ENCODE results near the gene NDUFB5.

The NDUFB5 gene

GRCh38 chr3:179599531-179599930, 5.1 kb upstream of the NDUFB5 start:
- H3K36me3 ChIP-seq (ENCODE audit: control insufficient read depth, insufficient read depth, low read length): peaks cover 78% of the 10 kb centered on the region

GRCh38 chr3:179603321-179603720, 1.3 kb upstream of the NDUFB5 start:
- no peak overlapping the region for H3K4me3 ChIP-seq (ENCODE audit: extremely low read depth, insufficient read depth, low read length, poor library complexity, severe bottlenecking)
- H3K27ac ChIP-seq (ENCODE audit: low read depth, low read length, severe bottlenecking): no peak overlapping the region

More at GRCh38 chr3:179599531-179599930, 5.1 kb upstream of the NDUFB5 start:
- 96 to 100% methylated on average over 1 to 3 of the region's 4 CpGs for WGBS, 2 experiments (ENCODE audit: insufficient coverage in 2 of 2)
- H3K4me1 ChIP-seq (ENCODE audit: control insufficient read depth, insufficient read depth, low read length, poor library complexity, severe bottlenecking): no peaks in the 10 kb centered on the region
- no peak overlapping the region for H3K27ac ChIP-seq (ENCODE audit: low read depth, low read length, severe bottlenecking)
- no peak overlapping the region for H3K4me3 ChIP-seq (ENCODE audit: extremely low read depth, insufficient read depth, low read length, poor library complexity, severe bottlenecking)
- no peaks in the 10 kb centered on the region for H3K9me3 ChIP-seq (ENCODE audit: control insufficient read depth, low read length)

DNA sequence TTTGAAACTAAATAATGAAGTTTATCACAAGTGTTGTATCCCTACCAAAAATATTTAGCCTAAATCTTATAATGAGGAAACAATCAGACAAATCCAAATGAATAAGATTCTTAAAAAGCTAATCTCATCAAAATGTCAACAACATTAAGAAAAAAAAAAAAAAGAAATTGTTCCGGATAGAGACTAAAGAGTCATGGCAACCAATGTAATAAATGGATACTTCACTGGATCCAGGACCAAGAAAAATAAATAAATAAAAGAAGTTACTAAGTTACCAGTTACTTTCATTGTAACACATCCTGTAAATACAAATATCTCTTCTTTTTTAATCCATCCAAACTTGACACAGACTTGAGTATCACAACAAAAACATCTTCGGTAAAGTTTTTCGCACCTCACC, 763 bp upstream of the NDUFB5 start:
- peak overlapping the region; percentile 87 for H3K4me3 ChIP-seq (ENCODE audit: extremely low read depth, insufficient read depth, low read length, poor library complexity, severe bottlenecking)
- WGBS, 2 experiments (ENCODE audit: insufficient coverage in 2 of 2): 10% methylated on average over 2 of the region's 3 CpGs; no CpG with 5 or more reads in 1 of the 2 experiments
- no peaks in the 10 kb centered on the region for H3K4me1 ChIP-seq (ENCODE audit: control insufficient read depth, insufficient read depth, low read length, poor library complexity, severe bottlenecking)
- H3K36me3 ChIP-seq (ENCODE audit: control insufficient read depth, insufficient read depth, low read length): peaks cover 40% of the 10 kb centered on the region
- H3K27ac ChIP-seq (ENCODE audit: low read depth, low read length, severe bottlenecking): peak overlapping the region; percentile 89
- H3K9me3 ChIP-seq (ENCODE audit: control insufficient read depth, low read length): no peaks in the 10 kb centered on the region

More at GRCh38 chr3:179603321-179603720, 1.3 kb upstream of the NDUFB5 start:
- Histone ChIP-seq H3K4me1 (ENCODE audit: control insufficient read depth, insufficient read depth, low read length, poor library complexity, severe bottlenecking) (no peaks in the 10 kb centered on the region), H3K36me3 (ENCODE audit: control insufficient read depth, insufficient read depth, low read length) (peaks cover 45% of the 10 kb centered on the region), H3K9me3 (ENCODE audit: control insufficient read depth, low read length) (no peaks in the 10 kb centered on the region)
- 84 to 100% methylated on average over 3 of the region's 4 CpGs for WGBS, 2 experiments (ENCODE audit: insufficient coverage in 2 of 2)

GRCh38 chr3:179606534-179607085, 2.0 kb downstream of the NDUFB5 start:
- peaks cover 18% of the 10 kb centered on the region for H3K36me3 ChIP-seq (ENCODE audit: control insufficient read depth, insufficient read depth, low read length)
- H3K4me1 ChIP-seq (ENCODE audit: control insufficient read depth, insufficient read depth, low read length, poor library complexity, severe bottlenecking): no peaks in the 10 kb centered on the region
- no peaks in the 10 kb centered on the region for H3K9me3 ChIP-seq (ENCODE audit: control insufficient read depth, low read length)
- H3K27ac ChIP-seq (ENCODE audit: low read depth, low read length, severe bottlenecking): no peak overlapping the region
- H3K4me3 ChIP-seq (ENCODE audit: extremely low read depth, insufficient read depth, low read length, poor library complexity, severe bottlenecking): no peak overlapping the region
- WGBS, 2 experiments (ENCODE audit: insufficient coverage in 2 of 2): 100% methylated on average over 1 of the region's 4 CpGs

- H3K27ac ChIP-seq (ENCODE audit: low read depth, low read length, severe bottlenecking): no peak overlapping the region
- H3K4me3 ChIP-seq (ENCODE audit: extremely low read depth, insufficient read depth, low read length, poor library complexity, severe bottlenecking): no peak overlapping the region
- H3K9me3 ChIP-seq (ENCODE audit: control insufficient read depth, low read length): no peaks in the 10 kb centered on the region
- WGBS, 2 experiments (ENCODE audit: insufficient coverage in 2 of 2): 78 to 85% methylated on average over 3 to 5 of the region's 6 CpGs
- H3K4me1 ChIP-seq (ENCODE audit: control insufficient read depth, insufficient read depth, low read length, poor library complexity, severe bottlenecking): peaks cover 4% of the 10 kb centered on the region
- peaks cover 6% of the 10 kb centered on the region for H3K36me3 ChIP-seq (ENCODE audit: control insufficient read depth, insufficient read depth, low read length)
Observed at GRCh38 chr3:179608931-179609720, 4.5 kb downstream of the NDUFB5 start.

GRCh38 chr3:179610066-179610465, 5.5 kb downstream of the NDUFB5 start:
- Histone ChIP-seq H3K4me3 (ENCODE audit: extremely low read depth, insufficient read depth, low read length, poor library complexity, severe bottlenecking) (no peak overlapping the region), H3K4me1 (ENCODE audit: control insufficient read depth, insufficient read depth, low read length, poor library complexity, severe bottlenecking) (peaks cover 12% of the 10 kb centered on the region), H3K36me3 (ENCODE audit: control insufficient read depth, insufficient read depth, low read length) (peaks cover 6% of the 10 kb centered on the region), H3K9me3 (ENCODE audit: control insufficient read depth, low read length) (no peaks in the 10 kb centered on the region), H3K27ac (ENCODE audit: low read depth, low read length, severe bottlenecking) (no peak overlapping the region)
- 69 to 100% methylated on average over 1 to 3 of the region's 4 CpGs for WGBS, 2 experiments (ENCODE audit: insufficient coverage in 2 of 2)

GRCh38 chr3:179613807-179614206, 9.2 kb downstream of the NDUFB5 start:
- no CpG with 5 or more reads among the region's 2 CpGs for WGBS, 2 experiments (ENCODE audit: insufficient coverage in 2 of 2)
- Histone ChIP-seq H3K27ac (ENCODE audit: low read depth, low read length, severe bottlenecking) (peak overlapping the region; percentile 63), H3K4me3 (ENCODE audit: extremely low read depth, insufficient read depth, low read length, poor library complexity, severe bottlenecking) (no peak overlapping the region), H3K36me3 (ENCODE audit: control insufficient read depth, insufficient read depth, low read length) (peaks cover 30% of the 10 kb centered on the region), H3K4me1 (ENCODE audit: control insufficient read depth, insufficient read depth, low read length, poor library complexity, severe bottlenecking) (peaks cover 12% of the 10 kb centered on the region), H3K9me3 (ENCODE audit: control insufficient read depth, low read length) (no peaks in the 10 kb centered on the region)

DNA sequence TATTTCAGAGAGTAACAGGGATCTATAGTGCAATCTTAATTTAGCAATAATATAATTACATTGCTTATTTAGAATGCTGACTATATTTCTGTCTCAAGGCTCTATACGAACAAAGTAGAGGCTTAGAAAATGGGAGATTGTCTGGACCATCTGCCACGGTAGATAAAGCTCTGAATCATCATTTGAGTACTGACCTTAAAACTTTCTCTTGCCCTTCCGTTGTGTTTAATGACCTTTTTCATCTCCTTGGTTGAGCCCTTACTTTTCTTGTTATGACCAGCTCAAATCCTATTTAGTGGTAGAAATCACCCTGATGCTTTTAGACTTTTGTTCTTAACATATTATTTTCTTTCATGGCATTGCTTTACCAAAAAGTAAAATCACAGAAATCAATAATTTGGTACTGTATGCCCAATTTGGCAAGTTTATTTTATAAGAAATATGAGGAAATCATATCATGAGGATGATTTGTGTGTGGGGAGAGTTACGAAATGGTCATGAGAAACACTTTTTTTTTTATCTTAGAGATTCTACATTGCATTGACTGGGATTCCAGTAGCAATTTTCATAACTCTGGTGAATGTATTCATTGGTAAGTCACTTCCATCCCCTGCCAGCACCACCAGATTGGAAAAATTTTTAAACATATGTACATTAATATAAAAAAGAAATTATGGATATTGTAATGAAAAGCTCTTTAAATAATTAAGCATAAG, 11.0 kb downstream of the NDUFB5 start:
- H3K4me3 ChIP-seq (ENCODE audit: extremely low read depth, insufficient read depth, low read length, poor library complexity, severe bottlenecking): no peak overlapping the region
- H3K27ac ChIP-seq (ENCODE audit: low read depth, low read length, severe bottlenecking): no peak overlapping the region
- 88 to 100% methylated on average over 2 of the region's 4 CpGs for WGBS, 2 experiments (ENCODE audit: insufficient coverage in 2 of 2)
- peaks cover 34% of the 10 kb centered on the region for H3K36me3 ChIP-seq (ENCODE audit: control insufficient read depth, insufficient read depth, low read length)
- H3K9me3 ChIP-seq (ENCODE audit: control insufficient read depth, low read length): no peaks in the 10 kb centered on the region
- peaks cover 12% of the 10 kb centered on the region for H3K4me1 ChIP-seq (ENCODE audit: control insufficient read depth, insufficient read depth, low read length, poor library complexity, severe bottlenecking)

GRCh38 chr3:179622023-179622422, 17.4 kb downstream of the NDUFB5 start:
- Histone ChIP-seq H3K4me3 (ENCODE audit: extremely low read depth, insufficient read depth, low read length, poor library complexity, severe bottlenecking) (no peak overlapping the region), H3K36me3 (ENCODE audit: control insufficient read depth, insufficient read depth, low read length) (peaks cover 75% of the 10 kb centered on the region), H3K9me3 (ENCODE audit: control insufficient read depth, low read length) (no peaks in the 10 kb centered on the region), H3K4me1 (ENCODE audit: control insufficient read depth, insufficient read depth, low read length, poor library complexity, severe bottlenecking) (no peaks in the 10 kb centered on the region), H3K27ac (ENCODE audit: low read depth, low read length, severe bottlenecking) (no peak overlapping the region)
- WGBS, 2 experiments (ENCODE audit: insufficient coverage in 2 of 2): 80 to 100% methylated on average over 1 to 2 of the region's 2 CpGs

DNA sequence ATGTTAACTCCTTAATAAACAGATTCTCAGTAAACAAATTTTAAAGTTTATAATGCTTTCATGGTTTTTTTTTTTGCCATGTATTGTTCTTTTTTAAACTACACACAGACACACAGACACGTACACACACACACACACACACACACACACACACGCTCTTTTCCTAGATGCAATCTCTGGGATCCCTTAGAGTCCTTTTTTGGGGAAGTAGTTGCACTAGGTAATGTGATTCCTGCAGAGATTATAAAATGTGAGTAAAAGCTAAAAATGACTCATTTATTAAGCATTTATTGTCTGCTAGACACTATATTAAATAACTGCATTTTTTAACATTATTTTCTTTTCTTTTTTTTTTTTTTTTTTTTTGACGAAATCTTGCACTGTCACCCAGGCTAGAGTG, 19.9 kb downstream of the NDUFB5 start:
- whole genome bisulfite sequencing, 2 experiments (ENCODE audit: insufficient coverage in 2 of 2): 80% methylated on average over 1 of the region's 3 CpGs; no CpG with 5 or more reads in 1 of the 2 experiments
- no peaks in the 10 kb centered on the region for H3K9me3 ChIP-seq (ENCODE audit: control insufficient read depth, low read length)
- peaks cover 52% of the 10 kb centered on the region for H3K36me3 ChIP-seq (ENCODE audit: control insufficient read depth, insufficient read depth, low read length)
- no peaks in the 10 kb centered on the region for H3K4me1 ChIP-seq (ENCODE audit: control insufficient read depth, insufficient read depth, low read length, poor library complexity, severe bottlenecking)
- no peak overlapping the region for H3K4me3 ChIP-seq (ENCODE audit: extremely low read depth, insufficient read depth, low read length, poor library complexity, severe bottlenecking)
- H3K27ac ChIP-seq (ENCODE audit: low read depth, low read length, severe bottlenecking): no peak overlapping the region

All from mesodermal cell (in vitro differentiated cells).